ENCODE measurements around the gene COL23A1.

DNA sequence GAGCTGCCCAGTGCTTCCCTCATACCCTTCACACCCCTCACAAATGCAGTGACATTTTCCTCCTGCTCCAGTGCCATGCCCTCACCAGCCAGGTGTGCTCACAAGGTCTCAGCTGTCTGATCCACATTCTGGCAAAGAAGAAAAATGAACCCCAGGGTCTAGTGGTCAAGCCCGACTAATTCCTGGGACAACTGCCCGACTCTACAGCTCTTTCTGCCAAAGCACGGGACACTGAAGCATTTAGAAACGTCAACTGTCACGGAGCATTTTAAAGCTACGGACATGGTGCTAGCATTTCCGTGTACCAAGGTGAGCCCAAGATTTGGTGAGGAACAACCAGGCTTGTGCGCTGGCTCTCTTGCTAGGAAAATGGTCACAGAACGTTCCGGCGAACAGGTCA is 300.8 kb downstream of the COL23A1 start:
- TF ChIP-seq EZH2phosphoT487 (IDR thresholded peaks at IDR 0.05; ENCODE audit: low read length): no peak
- TF ChIP-seq, protein P1, sequence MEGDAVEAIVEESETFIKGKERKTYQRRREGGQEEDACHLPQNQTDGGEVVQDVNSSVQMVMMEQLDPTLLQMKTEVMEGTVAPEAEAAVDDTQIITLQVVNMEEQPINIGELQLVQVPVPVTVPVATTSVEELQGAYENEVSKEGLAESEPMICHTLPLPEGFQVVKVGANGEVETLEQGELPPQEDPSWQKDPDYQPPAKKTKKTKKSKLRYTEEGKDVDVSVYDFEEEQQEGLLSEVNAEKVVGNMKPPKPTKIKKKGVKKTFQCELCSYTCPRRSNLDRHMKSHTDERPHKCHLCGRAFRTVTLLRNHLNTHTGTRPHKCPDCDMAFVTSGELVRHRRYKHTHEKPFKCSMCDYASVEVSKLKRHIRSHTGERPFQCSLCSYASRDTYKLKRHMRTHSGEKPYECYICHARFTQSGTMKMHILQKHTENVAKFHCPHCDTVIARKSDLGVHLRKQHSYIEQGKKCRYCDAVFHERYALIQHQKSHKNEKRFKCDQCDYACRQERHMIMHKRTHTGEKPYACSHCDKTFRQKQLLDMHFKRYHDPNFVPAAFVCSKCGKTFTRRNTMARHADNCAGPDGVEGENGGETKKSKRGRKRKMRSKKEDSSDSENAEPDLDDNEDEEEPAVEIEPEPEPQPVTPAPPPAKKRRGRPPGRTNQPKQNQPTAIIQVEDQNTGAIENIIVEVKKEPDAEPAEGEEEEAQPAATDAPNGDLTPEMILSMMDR (IDR thresholded peaks at IDR 0.05; ENCODE audit: low read length): no peak

Data from MM.1S (cell line).